Measurements from ENCODE around the gene SPRR3.
"Not testable (repeated sequence)": the region's sequence is repeated elsewhere in the genome, so short reads cannot be mapped to it uniquely, and the experiment has no call there.

Gene SPRR3

DNA sequence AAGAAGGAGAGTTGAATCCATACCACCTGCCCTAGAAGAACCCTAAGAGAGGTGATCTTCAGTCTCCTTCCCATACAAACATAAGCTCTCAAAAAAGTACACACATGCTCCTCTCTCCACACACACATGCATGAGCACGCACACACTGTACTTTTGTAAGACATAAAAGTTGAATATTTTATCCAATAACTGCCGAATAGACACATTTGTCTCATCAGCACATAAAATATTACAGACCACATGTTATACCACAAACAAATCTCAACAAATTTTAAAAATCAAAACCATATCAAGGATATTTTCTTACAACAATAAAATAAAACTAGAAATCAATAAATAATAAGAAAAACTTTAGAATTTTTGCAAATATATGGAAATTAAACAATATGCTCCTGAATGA, 15.0 kb upstream of the SPRR3 start:
- DNase-seq, result no peak

DNA sequence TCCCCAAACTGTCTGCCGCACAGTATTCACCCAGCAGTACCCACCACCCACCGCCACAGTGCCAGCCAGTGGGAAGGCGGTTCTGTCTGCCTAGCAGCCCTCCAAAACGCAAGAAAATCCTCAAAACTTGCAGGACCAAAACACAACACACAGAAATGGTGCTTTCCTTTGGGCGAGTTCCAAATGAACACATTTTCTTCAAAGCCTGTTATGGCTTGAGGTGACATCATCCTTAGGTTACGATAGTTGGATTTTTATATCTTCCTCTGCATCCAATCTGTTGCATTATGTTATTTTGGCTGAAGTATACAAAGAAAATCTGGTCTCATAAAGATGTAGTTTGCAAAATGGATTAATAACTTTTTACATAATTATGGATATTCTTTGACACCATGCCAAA, 8.4 kb upstream of the SPRR3 start:
- DNase-seq, result no peak

DNA sequence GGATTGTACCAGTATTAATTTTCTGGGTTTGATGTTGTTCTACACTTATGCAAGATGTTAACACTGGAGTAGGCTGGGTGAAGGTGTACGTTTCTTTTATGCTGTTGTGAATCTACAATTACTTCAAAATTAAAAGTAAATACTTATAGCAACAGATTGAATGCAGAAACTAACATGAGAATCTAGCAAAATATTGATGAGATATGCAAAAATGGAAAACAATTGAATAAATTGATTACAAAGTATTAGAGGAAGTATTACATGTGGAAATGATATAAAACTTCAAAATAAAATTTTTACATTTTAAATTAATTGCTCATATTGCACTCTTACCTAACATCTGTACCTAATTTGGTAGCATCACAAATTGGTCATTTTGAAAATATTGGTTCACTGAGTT, 5.7 kb upstream of the SPRR3 start:
- DNase-seq, result no peak

DNA sequence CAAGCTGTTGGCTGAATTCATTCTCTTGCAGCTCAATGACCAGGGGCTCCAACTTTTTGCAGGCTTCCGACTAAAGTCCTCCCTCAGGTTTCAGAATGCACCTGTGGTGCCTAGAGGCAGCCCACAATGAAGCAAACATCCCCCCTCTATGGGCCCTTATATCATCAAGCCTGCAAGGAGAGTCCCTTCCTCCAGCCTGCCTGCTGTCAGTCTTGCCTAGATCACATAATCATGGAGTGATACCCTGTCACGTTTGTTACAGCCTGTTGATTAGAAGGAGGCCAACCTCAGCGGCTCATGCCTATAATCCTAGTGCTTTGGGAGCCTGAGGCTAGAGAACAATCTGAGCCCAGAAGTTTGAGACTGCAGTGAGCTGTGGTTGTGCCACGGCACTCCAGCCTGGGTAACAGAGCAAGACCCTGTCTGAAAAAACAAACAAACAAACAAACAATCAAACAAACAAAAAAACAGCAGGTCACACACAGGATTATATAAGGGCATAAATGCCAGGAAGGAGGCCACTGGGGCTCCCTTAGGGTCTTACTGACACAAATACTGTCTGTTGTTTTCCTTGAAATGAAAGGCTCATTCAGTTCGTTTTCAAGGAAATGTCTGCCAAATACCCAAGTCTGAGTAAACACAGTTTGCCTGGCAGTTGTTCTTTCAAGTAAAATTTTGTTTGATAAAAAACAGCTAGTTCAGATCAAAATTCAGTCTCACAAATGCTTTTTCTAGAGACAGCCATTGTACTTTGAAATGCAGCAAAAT, 4.7 kb upstream of the SPRR3 start:
- DNase-seq, result no peak

DNA sequence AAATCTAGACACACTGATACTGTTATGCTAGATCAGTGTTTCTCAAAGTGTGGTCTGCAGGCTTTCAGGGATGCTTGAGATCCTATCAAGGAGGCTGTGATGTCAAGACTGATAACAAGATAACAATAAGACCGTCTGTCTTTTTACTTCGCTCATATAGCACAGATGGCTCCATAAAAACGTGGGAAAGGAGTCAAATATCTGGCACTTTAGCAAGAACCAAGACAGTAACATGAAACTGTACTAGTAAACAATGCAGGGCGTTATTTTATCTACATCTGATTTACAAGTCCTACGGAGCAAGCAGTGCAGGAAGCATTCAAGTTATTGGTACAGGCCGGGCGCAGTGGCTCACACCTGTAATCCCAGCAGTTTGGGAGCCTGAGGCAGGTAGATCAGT, 3.6 kb upstream of the SPRR3 start:
- no peak for DNase-seq

DNA sequence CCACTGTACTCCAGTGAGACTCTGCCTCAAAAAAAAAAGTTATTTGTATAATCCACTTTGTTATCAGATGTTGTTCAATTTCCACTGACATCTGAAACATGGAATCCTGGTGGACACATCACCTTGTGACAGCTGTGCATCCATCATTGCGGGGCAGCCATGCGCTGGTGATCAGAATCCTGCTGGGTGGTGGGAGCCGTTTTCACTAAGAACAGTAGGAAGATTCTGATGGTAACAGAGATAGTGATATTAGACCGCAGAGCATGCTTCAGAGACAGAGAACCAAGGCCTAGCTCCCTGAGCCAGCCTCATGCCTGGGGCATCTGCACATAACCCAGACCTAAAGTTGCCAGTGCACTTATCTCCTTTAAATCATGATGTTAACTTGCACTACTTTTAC, 3.1 kb upstream of the SPRR3 start:
- DNase-seq, result no peak

DNA sequence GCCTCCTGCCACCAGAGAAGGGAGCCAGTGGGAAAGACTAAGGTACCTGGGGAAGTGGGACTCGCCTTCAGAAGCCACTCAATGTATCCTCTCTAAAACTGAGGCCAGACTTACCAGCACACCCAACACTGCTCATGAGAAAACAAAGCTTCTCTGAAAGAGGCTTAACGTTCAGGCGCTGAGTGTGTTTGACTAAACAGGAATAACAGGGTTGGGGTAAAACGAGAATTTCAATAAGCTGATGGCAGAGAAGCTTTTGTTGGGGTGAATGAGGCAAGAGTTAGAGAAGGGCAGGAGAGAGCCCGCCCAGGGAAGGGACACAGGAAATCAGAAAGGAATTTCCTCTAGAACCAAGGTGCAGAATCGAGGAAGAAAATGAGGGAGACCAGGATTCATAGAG, 1.7 kb upstream of the SPRR3 start:
- no peak for DNase-seq

DNA sequence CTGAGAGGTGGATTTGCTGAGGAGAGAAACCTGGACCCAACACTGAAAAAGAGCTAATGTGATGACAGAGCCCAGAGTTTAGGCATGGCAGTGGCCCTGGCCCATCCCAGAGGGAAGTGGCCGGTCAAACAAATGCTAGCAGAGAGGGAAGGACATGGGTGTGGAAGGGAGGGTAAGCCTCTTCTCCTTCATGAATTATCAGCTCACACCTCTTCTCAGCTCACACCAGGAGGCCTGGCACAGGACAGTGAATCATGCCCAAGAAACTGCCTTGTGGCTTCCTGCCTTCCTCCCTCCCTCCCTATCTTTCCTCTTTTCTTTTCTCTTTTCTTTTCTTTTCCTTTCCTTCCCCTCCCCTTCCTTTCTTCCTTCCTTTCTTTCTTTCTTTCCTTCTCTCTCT, 1.3 kb upstream of the SPRR3 start:
- DNase-seq, result no peak

DNA sequence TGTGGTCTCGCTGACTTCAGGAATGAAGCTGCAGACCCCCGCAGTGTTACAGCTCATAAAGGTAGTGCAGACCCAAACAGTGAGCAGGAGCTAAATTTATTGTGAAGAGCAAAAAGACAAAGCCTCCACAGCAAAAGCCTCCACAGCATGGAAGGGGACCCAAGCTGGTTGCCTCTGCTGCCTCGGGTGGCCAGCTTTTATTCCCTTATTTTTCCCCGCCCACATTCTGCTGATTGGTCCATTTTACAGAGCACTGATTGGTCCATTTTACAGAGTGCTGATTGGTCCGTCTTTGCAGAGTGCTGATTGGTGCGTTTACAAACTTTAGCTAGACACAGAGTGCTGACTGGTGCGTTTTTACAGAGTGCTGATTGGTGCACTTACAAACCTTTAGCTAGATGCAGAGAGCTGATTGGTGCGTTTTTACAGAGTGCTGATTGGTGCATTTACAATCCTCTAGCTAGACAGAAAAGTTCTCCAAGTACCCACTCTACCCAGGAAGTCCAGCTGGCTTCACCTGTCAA, 9.7 kb downstream of the SPRR3 start:
- not testable (repeated sequence) for DNase-seq

DNA sequence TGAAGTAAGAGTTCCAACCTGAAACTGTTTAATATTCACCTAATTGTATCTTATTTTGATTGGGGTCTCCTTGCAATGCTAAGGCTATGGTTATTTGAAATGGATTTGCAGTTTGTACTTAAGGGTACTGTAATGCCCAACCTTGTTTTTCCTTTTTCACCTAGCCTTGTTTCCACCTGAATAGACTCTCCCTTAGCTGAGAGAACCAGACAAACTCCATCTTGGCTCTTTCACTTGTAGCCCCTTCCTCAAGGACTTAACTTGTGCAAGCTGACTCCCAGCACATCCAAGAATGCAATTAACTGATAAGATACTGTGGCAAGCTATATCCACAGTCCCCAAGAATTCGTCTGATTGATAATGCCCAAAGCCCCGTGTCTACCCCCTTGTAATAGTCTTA, 20.3 kb downstream of the SPRR3 start:
- not testable (repeated sequence) for DNase-seq

DNA sequence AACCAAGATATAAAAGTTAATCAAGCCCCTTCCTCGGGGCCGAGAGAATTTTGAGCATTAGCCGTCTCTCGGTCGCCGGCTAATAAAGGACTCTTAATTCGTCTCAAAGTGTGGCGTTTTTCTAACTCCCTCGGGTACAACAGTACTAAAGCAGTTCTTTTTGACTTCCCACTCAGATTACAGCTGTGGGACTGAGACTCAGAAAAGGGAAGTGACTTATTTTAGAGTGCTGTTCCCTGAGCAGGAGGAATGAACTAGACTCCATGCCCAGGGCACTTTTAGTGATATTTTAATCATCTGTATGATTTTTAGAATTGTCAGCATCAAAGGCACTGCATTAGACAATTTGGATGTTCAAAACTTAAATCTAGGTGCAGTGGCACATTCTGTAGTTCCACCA, 20.8 kb downstream of the SPRR3 start:
- DNase-seq, result not testable (repeated sequence)

DNA sequence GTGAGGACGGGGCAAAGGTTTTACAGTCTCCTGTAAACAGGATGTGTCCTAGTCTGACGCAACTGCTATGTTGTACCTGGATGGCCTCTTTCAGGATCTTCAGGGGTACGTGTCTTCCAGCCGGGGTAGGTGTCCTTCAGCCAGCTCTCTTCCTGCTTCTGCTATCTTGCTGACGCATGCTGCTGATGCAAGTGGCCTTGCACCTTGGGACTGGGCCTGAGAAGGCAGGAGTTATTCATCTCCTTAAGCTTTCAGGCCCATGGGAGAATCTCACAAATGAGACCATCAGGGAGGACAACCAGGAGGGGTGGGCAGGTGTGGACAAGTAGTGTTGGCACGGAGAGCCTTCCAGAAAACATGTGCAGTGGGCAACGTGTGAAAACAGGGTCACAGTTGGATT, 21.6 kb downstream of the SPRR3 start:
- DNase-seq, result no peak

DNA sequence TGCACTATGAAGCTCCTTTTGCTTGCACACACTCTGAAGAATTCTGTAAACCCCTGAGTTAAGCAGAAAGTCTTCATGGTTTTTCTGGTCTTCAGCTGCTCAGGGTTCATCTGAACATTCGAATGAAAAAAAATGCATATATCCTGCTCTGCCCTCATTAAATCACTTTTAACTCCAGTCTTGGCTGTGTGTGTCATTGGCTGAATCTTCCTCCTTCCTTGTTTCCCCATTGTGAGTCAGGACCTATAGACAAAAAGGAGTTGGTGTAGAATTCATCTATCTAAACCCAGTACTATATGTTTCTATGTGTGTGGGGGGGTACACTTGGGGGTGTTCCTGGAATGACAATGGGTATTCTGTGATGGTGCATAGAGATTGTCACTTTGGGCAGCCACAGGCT, 22.9 kb downstream of the SPRR3 start:
- no peak for DNase-seq

DNA sequence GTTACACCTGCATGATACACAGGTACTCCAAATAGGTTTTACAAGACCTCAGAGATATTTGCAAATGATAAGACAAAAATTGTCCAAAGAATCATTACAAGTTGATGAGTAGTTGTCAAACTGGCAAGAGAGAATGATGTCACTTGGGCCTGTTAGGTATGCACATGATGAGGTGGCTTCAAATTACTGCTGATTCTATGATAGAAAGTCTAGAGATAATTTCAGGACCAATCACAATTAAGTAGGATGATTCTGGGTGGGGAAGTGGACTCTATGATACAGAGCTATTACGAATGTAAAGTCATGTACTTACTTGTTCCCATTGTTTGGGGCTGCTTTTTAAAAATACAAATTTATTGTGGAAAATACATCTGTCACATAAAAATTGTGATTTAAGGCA, 24.2 kb downstream of the SPRR3 start:
- no peak for DNase-seq

DNA sequence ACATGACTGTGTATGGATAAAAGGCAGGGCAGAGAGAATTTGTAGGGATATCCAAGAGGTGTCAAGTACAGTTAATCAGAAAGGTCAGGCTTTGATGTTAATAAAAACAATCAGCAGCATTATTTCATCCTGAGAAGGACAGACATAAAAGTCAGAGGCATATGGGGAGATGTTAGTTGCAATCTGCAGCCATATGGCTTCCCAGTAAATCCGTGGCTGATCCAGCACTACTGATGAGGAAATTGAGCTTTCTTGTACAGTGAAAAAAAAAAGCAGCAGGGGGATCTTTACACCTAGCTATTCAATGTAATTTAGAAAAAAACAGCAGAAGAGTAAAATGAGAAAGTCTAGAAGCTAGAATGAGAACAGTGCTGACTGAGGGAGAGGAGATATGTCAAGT, 27.2 kb downstream of the SPRR3 start:
- DNase-seq, result no peak

DNA sequence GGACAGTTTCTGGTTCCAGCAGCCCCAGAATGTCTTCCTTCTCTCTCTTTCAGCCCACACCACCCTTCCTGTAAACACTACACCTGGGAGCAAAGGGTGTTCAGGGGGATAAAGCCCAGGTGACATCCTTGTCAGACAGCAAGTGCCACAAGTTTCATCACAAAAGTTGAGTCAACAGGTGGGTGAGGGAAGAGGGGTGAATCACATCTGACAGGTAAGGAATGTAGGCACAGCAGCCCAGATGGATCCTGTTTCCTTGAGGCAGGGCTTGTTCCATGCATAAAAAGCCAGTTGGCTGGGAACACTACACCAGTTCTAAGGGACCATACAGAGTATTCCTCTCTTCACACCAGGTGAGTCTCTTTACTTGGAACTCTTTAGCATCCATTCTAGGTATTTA, 29.3 kb downstream of the SPRR3 start, which contains the start of gene SPRR1B:
Gene SPRR1B, plus strand, starts transcription at position 309 of the 400 bp plus-strand sequence. CDS start 1,143 bp downstream, outside the sequence.
- DNase-seq, result no peak

DNA sequence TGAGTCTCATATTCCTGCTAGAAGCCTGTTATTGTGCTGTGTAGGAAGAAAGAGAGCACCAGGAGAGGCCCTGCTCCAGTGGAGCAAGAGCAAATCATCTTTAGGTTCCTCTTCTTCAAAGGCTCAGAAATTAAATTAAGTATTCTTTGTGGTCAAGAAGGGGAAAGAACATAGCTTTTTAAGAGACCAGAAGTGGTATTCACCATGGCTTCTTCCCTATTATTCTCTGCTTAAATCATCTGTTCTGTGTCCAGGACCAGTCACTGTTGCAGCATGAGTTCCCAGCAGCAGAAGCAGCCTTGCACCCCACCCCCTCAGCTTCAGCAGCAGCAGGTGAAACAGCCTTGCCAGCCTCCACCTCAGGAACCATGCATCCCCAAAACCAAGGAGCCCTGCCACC, 30.5 kb downstream of the SPRR3 start:
- DNase-seq, result no peak

DNA sequence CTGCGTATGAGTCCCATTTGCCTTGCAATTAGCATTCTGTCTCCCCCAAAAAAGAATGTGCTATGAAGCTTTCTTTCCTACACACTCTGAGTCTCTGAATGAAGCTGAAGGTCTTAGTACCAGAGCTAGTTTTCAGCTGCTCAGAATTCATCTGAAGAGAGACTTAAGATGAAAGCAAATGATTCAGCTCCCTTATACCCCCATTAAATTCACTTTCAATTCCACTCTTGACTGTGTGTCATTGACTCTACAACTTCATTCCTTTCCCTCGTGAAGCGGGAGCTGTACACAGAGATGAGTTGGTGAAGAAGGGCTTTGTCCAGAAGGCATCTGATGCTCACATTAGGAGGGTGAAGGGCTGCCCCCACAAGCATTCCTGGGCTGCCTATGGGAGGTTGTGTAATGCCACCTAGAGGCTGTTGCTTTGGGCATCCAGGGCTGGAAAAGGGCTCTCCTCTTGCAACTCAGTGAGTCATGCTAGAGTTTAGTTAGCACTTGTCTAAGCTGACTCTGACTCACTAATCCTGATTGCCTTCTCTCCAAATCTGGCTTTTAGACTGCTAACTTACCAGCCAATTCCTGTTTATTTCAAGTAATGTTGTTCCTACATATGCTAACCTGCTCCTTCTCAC, 31.2 kb downstream of the SPRR3 start:
- peak; percentile 26 for DNase-seq

DNA sequence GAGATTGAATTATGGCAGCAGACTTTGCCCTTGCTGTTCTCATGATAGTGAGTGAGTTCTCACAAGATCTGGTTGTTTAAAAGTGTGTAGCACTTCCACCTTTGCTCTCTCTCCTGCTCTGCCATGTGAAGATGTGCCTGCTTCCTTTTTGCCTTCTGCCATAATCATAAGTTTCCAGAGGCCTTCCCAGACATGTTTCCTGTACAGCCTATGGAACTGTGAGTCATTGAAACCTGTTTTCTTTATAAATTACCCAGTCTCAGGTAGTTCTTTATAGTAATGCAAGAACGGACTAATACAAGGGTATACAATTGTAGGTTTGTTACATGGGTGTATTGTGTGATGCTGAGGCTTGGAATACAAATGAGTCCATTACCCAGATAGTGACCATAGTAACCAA, 33.7 kb downstream of the SPRR3 start:
- DNase-seq, result no peak

DNA sequence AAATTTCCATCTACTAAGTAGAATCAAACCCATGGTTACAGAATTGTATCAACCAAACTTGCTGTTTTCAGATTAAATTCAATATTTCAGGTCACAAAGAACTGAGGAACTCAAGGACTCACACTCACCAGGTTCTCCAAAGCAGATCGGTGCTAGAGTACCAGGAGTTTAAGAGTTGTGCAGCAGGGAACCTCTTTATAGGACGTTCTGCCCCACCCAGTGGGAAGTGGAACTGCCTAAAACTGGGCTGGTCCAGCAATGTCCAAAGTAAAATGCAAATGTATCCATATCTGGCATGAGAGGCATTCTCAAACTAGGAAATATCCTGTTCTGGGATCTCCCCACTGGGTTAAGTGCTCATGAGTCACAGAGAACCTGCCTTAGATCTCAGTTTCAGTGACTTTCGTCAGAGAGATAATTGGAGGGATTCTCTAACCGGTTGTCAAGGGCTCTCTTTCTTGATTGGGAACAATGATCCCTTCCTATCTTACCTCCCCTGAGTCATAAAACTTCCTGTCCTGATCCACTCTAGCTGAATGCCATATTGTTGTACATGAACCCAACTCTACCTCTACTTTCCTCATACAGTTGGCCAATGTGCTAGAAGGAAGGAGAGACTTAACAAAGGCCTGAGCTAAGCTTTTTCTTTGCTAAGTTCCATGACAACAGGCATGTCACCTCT, 39.5 kb downstream of the SPRR3 start, which contains the start of gene SPRR2D:
Gene SPRR2D, minus strand, starts transcription at position 171 of the 682 bp plus-strand sequence. CDS start 774 bp downstream, outside the sequence.
- no peak for DNase-seq

DNA sequence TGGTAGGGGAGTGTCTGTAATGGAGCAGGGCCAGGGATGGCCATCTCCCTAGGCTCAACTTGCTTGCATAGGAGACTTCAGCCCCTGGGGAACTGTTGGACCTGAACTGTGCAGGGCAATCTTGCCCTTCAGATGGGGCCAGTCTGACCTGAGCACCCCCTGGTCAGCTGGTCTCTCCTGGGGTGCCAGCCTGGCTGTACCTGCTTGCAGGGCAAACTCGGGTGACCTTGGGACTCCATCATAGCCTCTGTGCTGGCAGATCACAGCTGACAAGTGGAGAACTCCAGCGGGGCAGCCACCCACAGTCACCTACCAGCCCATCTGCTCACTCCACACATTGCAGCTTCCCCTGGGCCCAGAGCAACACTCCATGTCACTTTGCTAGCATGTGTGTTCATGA, 47.7 kb downstream of the SPRR3 start:
- DNase-seq, result no peak

All from fibroblast of upper back skin (primary cell).